SIG-M5 (cell line): Measurements from ENCODE around the gene ENHO.
"Not testable (repeated sequence)": the region's sequence is repeated elsewhere in the genome, so short reads cannot be mapped to it uniquely, and the experiment has no call there.

Experiments
- DNase-seq: peaks from one replicate; lab custom pipeline; 2025; lab: John Stamatoyannopoulos, UW

The ENHO gene

GRCh38 chr9:34506623-34507022 is 16.2 kb downstream of the ENHO start:
- no peak for DNase-seq

GRCh38 chr9:34505370-34506120 is 17.2 kb downstream of the ENHO start:
- DNase-seq: no peak

- no peak for DNase-seq
Observed at GRCh38 chr9:34503406-34503805, 19.4 kb downstream of the ENHO start.

- no peak for DNase-seq
Observed at GRCh38 chr9:34502891-34503290, 19.9 kb downstream of the ENHO start.

GRCh38 chr9:34502471-34502870 is 20.3 kb downstream of the ENHO start:
- DNase-seq: no peak

GRCh38 chr9:34501889-34502425 is 20.8 kb downstream of the ENHO start:
- no peak for DNase-seq

GRCh38 chr9:34501372-34501771 is 21.4 kb downstream of the ENHO start:
- no peak for DNase-seq

GRCh38 chr9:34500623-34501267 is 22.0 kb downstream of the ENHO start:
- DNase-seq: no peak

GRCh38 chr9:34499076-34499475 is 23.7 kb downstream of the ENHO start:
- no peak for DNase-seq

GRCh38 chr9:34498553-34498952 is 24.2 kb downstream of the ENHO start:
- no peak for DNase-seq

GRCh38 chr9:34496149-34496712 is 26.6 kb downstream of the ENHO start:
- no peak for DNase-seq

- DNase-seq: no peak
Observed at GRCh38 chr9:34493972-34494535, 28.7 kb downstream of the ENHO start.

GRCh38 chr9:34492051-34492450 is 30.7 kb downstream of the ENHO start:
- no peak for DNase-seq

- DNase-seq: no peak
Observed at GRCh38 chr9:34491596-34491995, 31.2 kb downstream of the ENHO start.

- DNase-seq: no peak
Observed at GRCh38 chr9:34490760-34491159, 32.0 kb downstream of the ENHO start.

- no peak for DNase-seq
Observed at GRCh38 chr9:34490360-34490759, 32.4 kb downstream of the ENHO start.

GRCh38 chr9:34486572-34486971 is 36.2 kb downstream of the ENHO start:
- no peak for DNase-seq

GRCh38 chr9:34485822-34486221 is 37.0 kb downstream of the ENHO start:
- no peak for DNase-seq

GRCh38 chr9:34484678-34485077 is 38.1 kb downstream of the ENHO start:
- no peak for DNase-seq

GRCh38 chr9:34482746-34483145 is 40.0 kb downstream of the ENHO start:
- DNase-seq: not testable (repeated sequence)

- DNase-seq: not testable (repeated sequence)
Observed at GRCh38 chr9:34481620-34482019, 41.2 kb downstream of the ENHO start.

- DNase-seq: no peak
Observed at GRCh38 chr9:34479431-34479866, 43.3 kb downstream of the ENHO start.

GRCh38 chr9:34477541-34477940 is 45.2 kb downstream of the ENHO start:
- DNase-seq: no peak
